Central memory CD8-positive, alpha-beta T cell (primary cell): ENCODE data around the gene TWIST1.

Experiments
- ATAC-seq: fragments of 150-1000 bp; cut with Tn5 transposase; replicated peaks from 2 replicates; pipeline ENCODE4 v1.10.0; 2022; ENCODE audit warnings: mild to moderate bottlenecking, moderate FRiP score, moderate number of reproducible peaks; ENCODE audit not compliant: poor library complexity, severe bottlenecking; ENCODE audit errors: extremely low read depth
- DNase-seq, 2 donors: peaks; one replicate each; pipeline ENCODE4 v3.0.0; 2021; ENCODE audit warnings: low spot score in 2 of 2
- H3K27ac Mint-ChIP-seq: one replicate; pipeline ENCODE4 v1.8.0; 2022; ENCODE audit warnings: low read depth, mild to moderate bottlenecking, moderate library complexity, mixed read lengths
- H3K27me3 Mint-ChIP-seq: one replicate; pipeline ENCODE4 v1.8.0; 2022; ENCODE audit warnings: mixed read lengths
- H3K36me3 Mint-ChIP-seq: one replicate; pipeline ENCODE4 v1.8.0; 2022; ENCODE audit warnings: mild to moderate bottlenecking, moderate library complexity, mixed read lengths; ENCODE audit not compliant: insufficient read depth
- H3K4me1 Mint-ChIP-seq: one replicate; pipeline ENCODE4 v1.8.0; 2022; ENCODE audit warnings: mixed read lengths
- H3K4me3 Mint-ChIP-seq: one replicate; pipeline ENCODE4 v1.8.0; 2022; ENCODE audit warnings: mild to moderate bottlenecking, moderate library complexity, mixed read lengths
- H3K9me3 Mint-ChIP-seq: one replicate; pipeline ENCODE4 v1.8.0; 2022; ENCODE audit warnings: mixed read lengths

TWIST1 gene

DNA sequence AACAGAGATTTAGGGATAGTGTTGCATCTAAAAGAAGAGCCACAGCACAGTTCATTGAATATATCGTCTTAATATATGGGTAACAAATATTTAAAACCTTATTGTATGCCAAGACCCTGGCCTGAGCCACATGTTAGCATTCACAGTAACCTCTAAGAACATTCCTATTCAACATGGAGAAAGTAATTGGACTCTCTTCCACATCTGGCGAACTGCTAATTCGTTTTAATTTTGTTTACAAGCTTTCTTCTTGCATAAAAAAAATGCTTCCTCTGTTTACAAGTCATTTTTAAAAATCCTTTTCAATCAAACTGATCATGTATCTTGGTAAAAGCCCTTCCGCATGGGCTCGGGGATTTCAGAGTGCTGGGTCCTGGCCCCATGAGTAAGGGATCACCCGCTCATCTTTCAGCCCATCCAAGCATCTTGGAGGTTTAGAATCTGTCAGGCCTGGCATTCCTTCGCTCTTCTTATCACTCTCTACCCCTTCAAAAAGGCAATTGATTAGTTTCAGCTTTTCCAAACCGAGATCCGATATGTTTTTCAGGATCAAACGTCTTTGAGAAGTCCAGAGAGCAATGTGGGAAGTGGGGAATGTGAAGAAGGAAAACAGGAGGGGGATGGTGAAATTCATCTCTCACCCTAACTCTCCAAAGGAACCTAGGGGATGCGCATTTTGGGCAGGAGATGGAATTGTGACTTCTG lies 7.3 kb downstream of the TWIST1 start:
- Mint-ChIP-seq H3K36me3 (no peaks in the 10 kb centered on the region), H3K9me3 (peaks cover 7% of the 10 kb centered on the region), H3K27me3 (peaks cover 98% of the 10 kb centered on the region), H3K4me3 (no peak overlapping the region), H3K27ac (no peak overlapping the region), H3K4me1 (no peaks in the 10 kb centered on the region)
- DNase-seq (no peak), ATAC-seq (no peak)

DNA sequence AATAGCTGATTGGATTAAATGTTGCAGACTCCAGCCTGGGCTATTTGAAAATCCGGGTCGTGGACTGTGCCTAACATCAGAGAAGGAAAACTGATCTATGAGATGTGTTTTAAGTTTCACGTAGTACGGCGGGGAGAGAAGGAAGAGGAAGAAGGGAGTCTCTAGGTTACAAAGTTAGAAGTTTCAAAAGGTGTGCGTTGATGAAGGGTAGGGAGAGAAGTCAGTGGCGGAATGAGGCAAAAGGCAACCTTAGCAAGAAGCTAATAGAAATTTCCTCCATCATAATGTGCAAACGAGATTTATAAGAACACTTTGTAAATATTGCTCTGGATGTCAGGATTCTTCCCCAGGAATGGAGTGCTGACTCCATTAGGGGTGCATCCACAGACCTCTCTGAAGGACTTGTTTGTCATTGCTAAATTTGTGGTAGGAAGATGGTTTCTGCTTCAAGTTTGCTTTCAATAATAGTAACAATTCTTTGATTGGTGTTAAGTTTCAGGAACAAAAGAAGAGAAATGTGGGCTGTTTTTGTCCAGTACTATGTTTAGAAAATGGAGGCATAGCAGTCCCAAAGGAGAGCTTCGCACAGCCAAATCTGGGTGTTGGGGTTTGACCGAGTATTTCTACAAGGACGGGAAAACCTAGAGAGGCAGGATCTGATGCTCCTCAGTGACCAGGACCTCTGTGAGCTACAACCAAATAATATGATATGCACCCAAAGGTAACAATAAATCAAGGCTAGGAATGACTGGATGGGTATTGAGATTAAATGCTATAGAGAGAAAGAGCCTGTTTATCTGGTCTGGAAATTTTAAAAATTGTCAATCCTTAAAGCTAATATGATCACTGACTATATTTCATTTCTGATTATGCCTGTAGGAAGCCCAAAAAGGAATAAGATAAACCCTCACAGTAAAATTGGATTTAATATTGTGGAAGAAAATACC lies 8.2 kb downstream of the TWIST1 start:
- Mint-ChIP-seq H3K27me3 (peaks cover 100% of the 10 kb centered on the region), H3K4me1 (no peaks in the 10 kb centered on the region), H3K27ac (no peak overlapping the region), H3K9me3 (peaks cover 7% of the 10 kb centered on the region), H3K4me3 (no peak overlapping the region), H3K36me3 (no peaks in the 10 kb centered on the region)
- DNase-seq (no peak), ATAC-seq (no peak)

DNA sequence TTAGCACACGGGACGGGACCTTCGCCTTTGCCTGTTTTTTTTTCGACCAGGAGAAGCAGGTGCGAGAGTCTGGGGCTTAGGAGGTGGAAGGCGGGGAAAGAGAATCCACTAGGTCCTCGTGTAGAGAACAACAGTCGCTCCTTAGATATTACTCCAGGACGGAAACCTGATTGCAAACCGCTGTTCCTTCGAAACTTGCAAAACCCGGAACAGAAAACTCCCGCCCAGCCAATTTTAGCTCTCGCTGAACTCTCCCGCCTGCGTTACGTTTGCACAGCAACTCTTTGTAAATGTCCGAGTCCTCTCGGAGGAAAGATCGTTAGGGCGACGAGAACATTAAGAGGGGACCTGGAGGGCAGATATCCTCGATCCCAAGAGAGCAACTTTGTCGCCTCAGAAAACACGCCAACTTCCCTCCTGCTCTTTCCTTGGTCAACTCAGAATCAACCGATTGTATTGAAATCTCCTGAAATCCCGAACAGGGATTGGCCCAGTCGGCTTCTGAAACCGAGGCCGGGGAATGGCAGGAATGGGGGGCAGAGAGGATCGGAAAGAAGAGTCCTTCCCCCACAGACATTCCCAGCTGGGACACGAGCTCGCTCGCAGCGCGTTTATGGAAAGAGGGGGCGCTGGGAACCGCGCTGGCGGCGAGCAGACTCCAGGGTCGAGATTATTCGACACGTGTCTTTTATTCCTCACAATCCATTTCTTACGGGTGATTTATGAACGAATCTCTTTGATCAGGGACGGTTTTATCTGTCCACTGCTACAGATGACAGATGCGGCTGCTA lies 9.9 kb downstream of the TWIST1 start:
- Mint-ChIP-seq H3K27me3 (peaks cover 83% of the 10 kb centered on the region), H3K4me1 (no peaks in the 10 kb centered on the region), H3K27ac (no peak overlapping the region), H3K36me3 (no peaks in the 10 kb centered on the region), H3K9me3 (peaks cover 7% of the 10 kb centered on the region), H3K4me3 (no peak overlapping the region)
- ATAC-seq (no peak), DNase-seq (no peak)

DNA sequence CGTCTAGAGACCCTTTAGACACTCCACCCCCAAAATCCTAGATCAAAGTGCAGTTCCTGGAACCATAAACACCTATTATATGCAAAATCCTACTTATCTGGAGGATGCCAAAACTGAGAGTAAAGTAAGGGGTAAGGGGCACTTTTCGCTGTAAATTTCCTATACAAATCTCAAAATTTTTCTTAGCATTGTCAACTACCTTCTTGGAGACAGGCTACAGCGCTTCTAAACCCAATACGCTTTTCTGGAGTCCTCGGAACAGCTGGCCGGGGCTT lies 10.4 kb downstream of the TWIST1 start:
- H3K9me3 Mint-ChIP-seq, result peaks cover 7% of the 10 kb centered on the region
- DNase-seq (no peak), ATAC-seq (no peak)
- H3K4me1 Mint-ChIP-seq, result no peaks in the 10 kb centered on the region
- H3K4me3 Mint-ChIP-seq, result no peak overlapping the region
- peaks cover 78% of the 10 kb centered on the region for H3K27me3 Mint-ChIP-seq
- no peaks in the 10 kb centered on the region for H3K36me3 Mint-ChIP-seq
- H3K27ac Mint-ChIP-seq, result no peak overlapping the region

DNA sequence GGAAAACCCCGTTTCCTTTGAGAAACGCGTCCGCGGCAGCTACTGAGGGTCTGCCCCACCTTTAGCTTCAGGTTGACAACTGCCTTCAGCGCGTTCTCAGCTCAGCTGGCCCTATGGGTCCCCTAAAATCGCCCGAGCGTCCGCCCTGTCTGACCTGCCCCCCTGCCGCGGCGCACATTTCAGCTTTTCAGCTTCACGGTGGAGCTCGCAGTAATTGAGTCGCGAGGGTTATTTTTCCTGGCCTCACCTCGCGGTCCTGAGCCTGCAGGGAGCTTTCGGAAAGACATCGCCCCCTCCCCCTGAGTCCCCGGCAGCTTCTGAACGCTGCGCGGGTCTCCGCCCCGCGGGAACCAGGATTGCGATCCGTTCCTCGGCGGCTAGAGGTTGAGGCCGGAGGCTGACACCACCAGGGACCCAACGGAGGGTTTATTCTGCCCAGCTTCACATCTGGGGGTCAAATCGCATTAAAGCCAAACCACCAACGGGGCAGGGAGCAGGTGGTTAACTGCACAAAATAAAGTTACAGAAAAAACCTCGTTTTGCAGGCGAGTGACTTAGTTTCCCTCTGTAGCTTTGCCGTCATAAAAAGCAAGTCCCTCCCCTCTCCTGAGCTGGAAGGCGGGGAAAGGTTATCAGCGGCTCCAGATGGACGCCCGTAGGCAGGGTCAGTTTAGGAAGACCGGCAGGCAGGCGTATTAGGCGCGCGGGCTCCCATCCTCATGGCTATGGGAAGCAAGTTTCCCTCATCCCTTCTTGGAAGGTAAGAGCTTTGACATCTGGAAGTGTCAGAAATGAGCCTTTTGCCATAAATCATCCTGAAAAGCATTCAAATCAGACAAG lies 11.0 kb downstream of the TWIST1 start:
- DNase-seq (no peak), ATAC-seq (no peak)
- no peaks in the 10 kb centered on the region for H3K4me1 Mint-ChIP-seq
- H3K27ac Mint-ChIP-seq, result no peak overlapping the region
- peaks cover 73% of the 10 kb centered on the region for H3K27me3 Mint-ChIP-seq
- H3K4me3 Mint-ChIP-seq, result no peak overlapping the region
- H3K9me3 Mint-ChIP-seq, result peaks cover 7% of the 10 kb centered on the region
- no peaks in the 10 kb centered on the region for H3K36me3 Mint-ChIP-seq

DNA sequence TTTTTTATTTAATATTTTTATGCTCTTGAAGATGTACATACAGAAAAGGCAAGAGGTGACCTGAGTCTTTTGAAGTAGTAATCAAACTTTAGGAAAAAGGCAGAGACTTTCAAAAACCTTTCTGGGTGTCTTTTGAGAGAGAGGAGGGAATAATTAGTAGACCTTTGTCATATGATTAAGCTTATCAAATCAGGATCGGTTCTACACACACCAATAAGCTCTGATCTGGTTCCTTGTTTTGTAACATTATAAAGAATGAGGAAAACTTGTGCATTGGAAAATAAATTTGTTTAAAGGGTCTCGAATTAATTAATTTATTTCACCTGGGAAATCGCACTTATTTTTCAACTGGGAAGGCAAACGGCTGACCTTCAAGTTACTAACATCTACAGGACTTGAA lies 11.9 kb downstream of the TWIST1 start:
- ATAC-seq (no peak), DNase-seq (no peak)
- H3K27me3 Mint-ChIP-seq, result peaks cover 63% of the 10 kb centered on the region
- no peak overlapping the region for H3K27ac Mint-ChIP-seq
- H3K4me1 Mint-ChIP-seq, result no peaks in the 10 kb centered on the region
- H3K36me3 Mint-ChIP-seq, result no peaks in the 10 kb centered on the region
- peaks cover 7% of the 10 kb centered on the region for H3K9me3 Mint-ChIP-seq
- no peak overlapping the region for H3K4me3 Mint-ChIP-seq

DNA sequence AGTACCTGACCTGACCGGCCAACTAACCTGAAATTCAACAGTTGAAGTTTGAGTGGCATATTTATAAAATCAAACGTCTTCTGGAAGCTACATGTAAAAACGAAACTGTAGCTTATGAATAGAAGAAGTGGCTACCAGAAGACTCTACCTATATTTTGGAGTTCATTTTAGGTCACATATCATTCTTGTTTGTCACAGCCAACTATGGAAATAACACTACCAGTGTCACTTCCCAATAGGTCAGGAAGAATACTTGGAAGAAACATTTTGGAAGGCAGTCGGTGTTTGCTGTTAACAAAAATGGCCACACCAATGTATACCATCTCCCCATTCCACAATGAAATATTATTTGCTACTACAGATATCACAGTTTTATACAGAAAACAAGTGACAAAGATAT lies 12.6 kb downstream of the TWIST1 start:
- peaks cover 56% of the 10 kb centered on the region for H3K27me3 Mint-ChIP-seq
- no peak overlapping the region for H3K4me3 Mint-ChIP-seq
- no peak overlapping the region for H3K27ac Mint-ChIP-seq
- no peaks in the 10 kb centered on the region for H3K36me3 Mint-ChIP-seq
- DNase-seq (no peak), ATAC-seq (no peak)
- peaks cover 7% of the 10 kb centered on the region for H3K9me3 Mint-ChIP-seq
- no peaks in the 10 kb centered on the region for H3K4me1 Mint-ChIP-seq

DNA sequence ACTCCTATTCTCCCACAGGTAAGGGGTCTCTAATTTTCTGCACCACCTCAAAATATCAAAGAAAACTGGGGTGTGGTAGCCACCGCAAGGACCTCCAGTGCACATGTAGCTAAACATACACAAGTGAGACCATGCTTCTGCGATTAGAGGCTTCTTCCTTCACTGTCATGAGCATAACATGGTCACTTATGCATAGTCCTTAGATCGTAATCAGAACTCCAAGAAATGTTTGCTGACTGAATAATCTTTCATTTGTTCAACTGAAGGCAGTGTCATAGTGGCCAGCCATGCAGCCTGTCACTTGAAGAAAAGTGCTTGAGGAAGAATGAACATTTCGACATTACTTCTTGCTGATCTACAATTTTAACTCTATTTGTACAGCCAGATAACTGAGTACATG lies 14.6 kb downstream of the TWIST1 start:
- H3K27me3 Mint-ChIP-seq, result peaks cover 37% of the 10 kb centered on the region
- H3K27ac Mint-ChIP-seq, result no peak overlapping the region

DNA sequence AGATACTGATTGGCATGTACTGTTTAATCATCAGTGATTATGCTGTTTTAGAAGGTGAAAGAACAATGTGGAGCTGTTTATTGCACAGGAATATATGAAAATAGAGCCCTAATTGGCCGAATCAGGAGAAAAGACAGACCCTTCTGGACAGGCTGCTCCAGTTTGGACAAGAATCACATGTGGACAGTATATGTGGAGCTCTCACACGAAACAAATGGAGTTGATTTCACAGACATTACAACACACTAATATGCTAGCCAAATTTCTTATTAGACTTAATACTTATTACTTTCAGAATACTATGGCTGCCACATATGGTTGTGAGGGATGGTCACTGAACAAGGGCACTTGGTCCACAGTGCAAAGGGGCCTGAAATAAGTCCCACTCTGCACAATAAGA lies 15.5 kb downstream of the TWIST1 start:
- DNase-seq, result no peak
- H3K9me3 Mint-ChIP-seq, result no peaks in the 10 kb centered on the region
- H3K27me3 Mint-ChIP-seq, result peaks cover 27% of the 10 kb centered on the region
- ATAC-seq, result no peak
- no peaks in the 10 kb centered on the region for H3K4me1 Mint-ChIP-seq
- H3K4me3 Mint-ChIP-seq, result no peak overlapping the region
- no peak overlapping the region for H3K27ac Mint-ChIP-seq
- no peaks in the 10 kb centered on the region for H3K36me3 Mint-ChIP-seq

More for the DNA sequence above, 14.6 kb downstream of the TWIST1 start:
- ATAC-seq (no peak), DNase-seq (no peak)
- H3K36me3 Mint-ChIP-seq, result no peaks in the 10 kb centered on the region
- H3K4me1 Mint-ChIP-seq, result no peaks in the 10 kb centered on the region
- no peaks in the 10 kb centered on the region for H3K9me3 Mint-ChIP-seq
- H3K4me3 Mint-ChIP-seq, result no peak overlapping the region

DNA sequence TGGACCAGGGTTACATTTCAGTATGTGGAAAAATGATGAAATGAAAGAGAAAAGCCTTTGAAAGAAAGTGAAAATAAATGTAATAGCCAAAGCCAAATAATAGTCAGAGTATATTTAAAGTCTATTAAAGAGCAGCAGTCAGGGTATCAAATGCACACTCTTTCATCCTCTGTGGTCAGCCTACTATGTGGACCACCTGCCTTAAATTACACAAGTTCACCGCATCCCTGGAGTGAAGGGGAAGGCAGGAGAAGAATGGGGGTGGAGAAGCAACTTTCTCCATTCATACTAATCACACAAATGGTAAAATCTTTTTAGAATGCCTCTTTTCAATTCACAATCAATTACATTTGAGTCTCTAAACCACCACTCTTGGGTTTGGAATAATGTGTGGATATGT lies 16.0 kb downstream of the TWIST1 start:
- no peak overlapping the region for H3K4me3 Mint-ChIP-seq
- H3K27me3 Mint-ChIP-seq, result peaks cover 23% of the 10 kb centered on the region
- no peak overlapping the region for H3K27ac Mint-ChIP-seq
- no peak for DNase-seq
- ATAC-seq, result no peak
- no peaks in the 10 kb centered on the region for H3K4me1 Mint-ChIP-seq
- no peaks in the 10 kb centered on the region for H3K9me3 Mint-ChIP-seq
- H3K36me3 Mint-ChIP-seq, result no peaks in the 10 kb centered on the region

DNA sequence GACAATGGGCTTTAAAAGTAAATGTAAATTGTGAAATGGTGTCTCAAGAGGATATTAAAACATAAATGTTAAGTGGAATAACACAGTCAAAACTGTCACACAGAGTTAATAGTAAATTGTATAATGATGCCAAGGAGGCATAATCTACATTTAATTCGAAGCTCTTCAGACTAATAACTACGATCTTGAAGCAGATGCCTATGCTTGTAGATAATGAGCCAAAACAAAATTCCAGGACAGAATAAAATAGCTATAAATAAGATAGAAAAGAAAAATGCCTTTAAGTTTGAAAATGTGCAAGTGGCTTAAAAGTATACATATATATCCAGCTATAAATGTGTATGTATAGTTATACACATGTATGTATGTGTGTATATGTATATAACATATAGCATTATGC lies 17.5 kb downstream of the TWIST1 start:
- peaks cover 7% of the 10 kb centered on the region for H3K27me3 Mint-ChIP-seq
- H3K4me3 Mint-ChIP-seq, result no peak overlapping the region
- no peak for ATAC-seq
- H3K9me3 Mint-ChIP-seq, result no peaks in the 10 kb centered on the region
- no peak overlapping the region for H3K27ac Mint-ChIP-seq
- H3K36me3 Mint-ChIP-seq, result no peaks in the 10 kb centered on the region
- no peak for DNase-seq
- no peaks in the 10 kb centered on the region for H3K4me1 Mint-ChIP-seq

DNA sequence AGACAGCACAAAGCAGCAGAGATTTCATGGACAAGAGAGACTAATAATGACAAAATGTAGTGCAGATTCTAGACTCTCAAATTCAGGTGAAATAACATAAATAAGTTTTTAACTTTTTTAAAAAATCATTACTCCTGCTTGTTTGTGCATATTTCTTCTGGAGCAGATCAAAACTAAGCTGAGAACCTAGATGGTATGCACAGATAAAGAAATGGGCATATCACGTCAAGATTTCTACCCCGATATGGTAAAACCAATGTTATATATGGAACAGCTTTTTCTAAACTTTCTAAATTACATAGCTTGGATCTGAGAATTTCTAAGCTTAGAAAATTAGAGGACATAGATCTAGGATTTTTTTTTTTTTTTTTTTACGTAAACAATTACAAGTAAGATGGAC lies 18.2 kb downstream of the TWIST1 start:
- H3K27me3 Mint-ChIP-seq, result no peaks in the 10 kb centered on the region
- no peaks in the 10 kb centered on the region for H3K9me3 Mint-ChIP-seq
- H3K4me1 Mint-ChIP-seq, result no peaks in the 10 kb centered on the region
- ATAC-seq (no peak), DNase-seq (no peak)
- no peaks in the 10 kb centered on the region for H3K36me3 Mint-ChIP-seq
- no peak overlapping the region for H3K4me3 Mint-ChIP-seq
- no peak overlapping the region for H3K27ac Mint-ChIP-seq
